Measurements from ENCODE around the gene LRATD1.

DNA sequence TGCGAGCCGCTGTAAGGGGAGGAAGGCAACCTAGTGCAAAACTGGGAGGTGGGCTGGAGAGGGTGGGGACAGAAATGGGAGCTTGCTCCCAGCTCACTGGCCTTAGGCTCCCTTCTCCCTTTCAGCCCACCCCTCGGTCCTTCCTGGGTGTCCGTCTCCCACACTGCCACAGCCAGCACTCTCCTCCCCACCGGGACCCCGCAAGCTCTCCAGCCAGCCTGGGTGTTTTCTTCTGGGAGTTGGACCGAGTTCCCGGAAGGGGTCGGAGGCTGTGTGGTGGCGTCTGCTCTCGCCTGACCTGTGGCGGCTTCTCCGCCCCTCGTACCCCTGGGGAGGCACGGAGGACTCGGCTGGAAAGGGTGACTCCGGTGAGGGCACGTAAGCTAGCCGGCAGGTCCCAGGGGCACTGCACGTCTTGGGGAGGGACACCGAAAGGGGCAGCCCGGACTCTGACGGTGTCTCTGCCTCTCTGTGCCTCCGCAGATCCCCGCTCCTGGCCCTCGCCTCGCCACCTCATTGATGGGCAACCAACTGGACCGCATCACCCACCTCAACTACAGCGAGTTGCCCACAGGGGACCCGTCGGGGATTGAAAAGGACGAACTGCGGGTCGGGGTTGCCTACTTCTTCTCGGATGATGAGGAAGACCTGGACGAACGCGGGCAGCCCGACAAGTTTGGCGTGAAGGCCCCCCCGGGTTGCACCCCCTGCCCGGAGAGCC, 1.1 kb downstream of the LRATD1 start:
- no peak for TF ChIP-seq EP300 (IDR thresholded peaks at IDR 0.05)
- TF ChIP-seq, protein P1, sequence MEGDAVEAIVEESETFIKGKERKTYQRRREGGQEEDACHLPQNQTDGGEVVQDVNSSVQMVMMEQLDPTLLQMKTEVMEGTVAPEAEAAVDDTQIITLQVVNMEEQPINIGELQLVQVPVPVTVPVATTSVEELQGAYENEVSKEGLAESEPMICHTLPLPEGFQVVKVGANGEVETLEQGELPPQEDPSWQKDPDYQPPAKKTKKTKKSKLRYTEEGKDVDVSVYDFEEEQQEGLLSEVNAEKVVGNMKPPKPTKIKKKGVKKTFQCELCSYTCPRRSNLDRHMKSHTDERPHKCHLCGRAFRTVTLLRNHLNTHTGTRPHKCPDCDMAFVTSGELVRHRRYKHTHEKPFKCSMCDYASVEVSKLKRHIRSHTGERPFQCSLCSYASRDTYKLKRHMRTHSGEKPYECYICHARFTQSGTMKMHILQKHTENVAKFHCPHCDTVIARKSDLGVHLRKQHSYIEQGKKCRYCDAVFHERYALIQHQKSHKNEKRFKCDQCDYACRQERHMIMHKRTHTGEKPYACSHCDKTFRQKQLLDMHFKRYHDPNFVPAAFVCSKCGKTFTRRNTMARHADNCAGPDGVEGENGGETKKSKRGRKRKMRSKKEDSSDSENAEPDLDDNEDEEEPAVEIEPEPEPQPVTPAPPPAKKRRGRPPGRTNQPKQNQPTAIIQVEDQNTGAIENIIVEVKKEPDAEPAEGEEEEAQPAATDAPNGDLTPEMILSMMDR (IDR thresholded peaks at IDR 0.05), result no peak
